GM11168 (cell line): Measurements from ENCODE around the gene IFITM10.

Source experiments
- in situ Hi-C: fragments of 300-500 bp; cut with MboI; formaldehyde crosslinking; loops from one replicate; pipeline ENCODE4 v1.12.0; 2022; ENCODE audit warnings: low sequenced_read_pairs; ENCODE audit not compliant: unreplicated experiment

The IFITM10 gene

GRCh38 chr11:1753229-1753928, 3.0 kb upstream of the IFITM10 start:
- in situ Hi-C loops: no loop called here

GRCh38 chr11:1752907-1753228, 2.5 kb upstream of the IFITM10 start:
- in situ Hi-C loops: no loop called here

GRCh38 chr11:1751999-1752906, 1.9 kb upstream of the IFITM10 start:
- in situ Hi-C loops: no loop called here

GRCh38 chr11:1751531-1751921, 1.1 kb upstream of the IFITM10 start:
- in situ Hi-C loops: no loop called here

- in situ Hi-C loops: no loop called here
These were observed 590 bp upstream of the IFITM10 start for GRCh38 chr11:1750840-1751530.

GRCh38 chr11:1749395-1750351, 722 bp downstream of the IFITM10 start:
- in situ Hi-C loops: no loop called here

- in situ Hi-C loops: no loop called here
These were observed 1.6 kb downstream of the IFITM10 start for GRCh38 chr11:1748636-1749394.

- in situ Hi-C loops: no loop called here
These were observed 2.4 kb downstream of the IFITM10 start for GRCh38 chr11:1747753-1748635.

GRCh38 chr11:1746956-1747752, 3.2 kb downstream of the IFITM10 start:
- in situ Hi-C loops: no loop called here

GRCh38 chr11:1746511-1746931, 3.9 kb downstream of the IFITM10 start:
- in situ Hi-C loops: no loop called here

GRCh38 chr11:1745701-1746320, 4.6 kb downstream of the IFITM10 start:
- in situ Hi-C loops: no loop called here

GRCh38 chr11:1744891-1745700, 5.3 kb downstream of the IFITM10 start:
- in situ Hi-C loops: no loop called here

- in situ Hi-C loops: no loop called here
These were observed 6.1 kb downstream of the IFITM10 start for GRCh38 chr11:1744137-1744886.

- in situ Hi-C loops: no loop called here
These were observed 6.7 kb downstream of the IFITM10 start for GRCh38 chr11:1743585-1744136.

- in situ Hi-C loops: no loop called here
These were observed 7.4 kb downstream of the IFITM10 start for GRCh38 chr11:1742869-1743584.
